ENCODE measurements around the gene CHN1. TPM values are rescaled to one million over a fixed set of nuclear protein-coding genes. Genes with fewer than 3 reads are reported as not detected.

CHN1 gene
- total RNA-seq, 1 experiment from 2014 or later, result 0.41 TPM

DNA sequence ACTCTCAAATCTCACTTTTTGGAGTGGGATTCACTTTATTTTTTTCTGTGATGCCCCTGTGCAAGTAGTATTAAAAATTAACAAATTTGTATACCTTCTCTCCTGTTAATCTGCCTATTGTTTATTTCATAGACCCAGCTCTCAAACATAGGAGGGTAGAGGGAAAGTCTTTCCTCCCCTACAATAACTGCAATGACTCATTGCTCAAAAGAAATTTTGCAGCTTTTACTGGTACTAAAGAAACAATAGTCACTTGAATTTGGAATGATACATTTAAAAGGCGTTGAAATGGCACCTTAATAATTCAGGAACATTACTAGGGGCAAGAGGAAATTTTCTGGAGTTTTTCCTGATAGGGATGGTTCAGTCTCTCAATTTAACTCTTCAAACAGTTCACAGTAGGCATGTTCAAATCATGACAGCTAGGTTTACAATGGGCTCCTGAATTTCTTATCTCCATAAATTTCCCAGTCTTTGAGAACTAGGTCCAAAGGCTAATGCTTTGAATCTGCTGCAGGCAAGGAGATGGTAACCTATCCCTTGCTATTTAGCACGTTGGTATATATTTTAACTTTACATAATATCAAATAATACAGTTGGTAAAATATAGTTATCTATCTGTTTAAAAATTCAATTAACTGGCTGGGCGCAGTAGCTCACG, 88.8 kb downstream of the CHN1 start:
- intact Hi-C loops (cut with micrococcal nuclease; ENCODE audit: unreplicated experiment), result no loop called here
- Histone ChIP-seq H3K4me1 (no peaks in the 10 kb centered on the region), H3K27me3 (replicated peaks; ENCODE audit: control insufficient read depth, insufficient read depth, low read length) (no peaks in the 10 kb centered on the region), H3K36me3 (ENCODE audit: control insufficient read depth, insufficient read depth, low read length) (no peaks in the 10 kb centered on the region), H3K4me3 (ENCODE audit: low read depth, low read length) (no peak overlapping the region), H3K9me3 (no peaks in the 10 kb centered on the region)
- DNase-seq, result no peak
- Mint-ChIP-seq H3K36me3 (ENCODE audit: insufficient read depth, unreplicated experiment) (no peaks in the 10 kb centered on the region), H3K4me1 (ENCODE audit: low read depth, unreplicated experiment) (no peaks in the 10 kb centered on the region), H3K4me3 (ENCODE audit: unreplicated experiment) (no peak overlapping the region), H3K27ac (ENCODE audit: unreplicated experiment) (no peak overlapping the region), H3K27me3 (ENCODE audit: insufficient read depth, unreplicated experiment) (peaks cover 10% of the 10 kb centered on the region), H3K9me3 (ENCODE audit: unreplicated experiment) (no peaks in the 10 kb centered on the region)
- ChIA-PET POLR2A (no interaction called here), CTCF (no interaction called here)
- BruUV-seq (replicated peaks), result no TSS peak
- no peak for TF ChIP-seq CTCF (IDR thresholded peaks at IDR 0.05; ENCODE audit: insufficient read depth in 1 of 2, low read depth in 1 of 2, low read length in 1 of 2, severe bottlenecking in 1 of 2, unreplicated experiment in 1 of 2)

DNA sequence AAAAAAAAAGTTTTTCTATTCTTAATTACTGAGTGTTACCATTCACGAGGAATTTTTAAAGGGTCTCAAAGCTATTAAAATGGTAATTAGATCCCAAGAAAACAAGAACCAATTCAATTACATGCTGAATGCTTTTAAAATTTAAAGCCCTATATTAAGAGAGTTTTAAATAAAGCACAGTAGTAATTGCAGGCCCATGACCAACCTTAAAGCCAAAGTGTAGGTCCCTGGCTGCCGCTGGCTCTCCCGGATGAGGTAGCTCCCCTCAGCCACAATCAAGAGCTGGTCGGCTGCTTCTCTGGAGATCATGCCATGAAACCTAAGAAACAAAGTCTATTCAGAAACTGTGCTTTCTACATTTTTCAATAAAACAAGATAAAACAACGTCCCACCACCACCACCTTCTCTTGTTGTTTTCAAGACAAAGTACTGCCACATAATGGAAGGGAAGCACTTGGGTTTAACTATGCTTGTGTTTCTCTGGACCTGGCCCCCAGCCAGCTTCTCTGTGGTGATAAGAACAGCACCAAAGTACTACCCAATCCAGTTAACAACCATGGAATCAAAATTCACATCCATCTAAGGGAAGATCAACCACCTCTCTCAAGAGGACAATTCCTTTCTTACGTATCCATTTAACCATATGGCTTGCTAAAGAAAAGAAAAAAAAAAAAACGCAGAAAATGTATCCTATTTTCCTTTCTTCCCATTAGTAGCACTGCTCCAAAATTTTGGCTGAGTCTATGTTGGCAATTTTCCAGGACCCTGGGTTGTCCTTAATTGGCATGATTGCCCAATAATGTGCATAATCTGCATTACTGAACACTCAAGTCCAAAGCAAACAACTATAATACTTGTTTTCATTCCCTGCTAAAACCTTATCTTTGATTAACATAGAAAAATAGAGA, 90.1 kb downstream of the CHN1 start:
- H3K4me3 Mint-ChIP-seq (ENCODE audit: unreplicated experiment), result no peak overlapping the region
- no peak for TF ChIP-seq CTCF (IDR thresholded peaks at IDR 0.05; ENCODE audit: insufficient read depth in 1 of 2, low read depth in 1 of 2, low read length in 1 of 2, severe bottlenecking in 1 of 2, unreplicated experiment in 1 of 2)
- Histone ChIP-seq H3K27me3 (replicated peaks; ENCODE audit: control insufficient read depth, insufficient read depth, low read length) (no peaks in the 10 kb centered on the region), H3K9me3 (no peaks in the 10 kb centered on the region), H3K4me1 (no peaks in the 10 kb centered on the region), H3K36me3 (ENCODE audit: control insufficient read depth, insufficient read depth, low read length) (no peaks in the 10 kb centered on the region), H3K4me3 (ENCODE audit: low read depth, low read length) (no peak overlapping the region)
- no peaks in the 10 kb centered on the region for H3K36me3 Mint-ChIP-seq (ENCODE audit: insufficient read depth, unreplicated experiment)
- DNase-seq, result no peak
- peaks cover 12% of the 10 kb centered on the region for H3K27me3 Mint-ChIP-seq (ENCODE audit: insufficient read depth, unreplicated experiment)
- BruUV-seq (replicated peaks), result no TSS peak
- H3K9me3 Mint-ChIP-seq (ENCODE audit: unreplicated experiment), result no peaks in the 10 kb centered on the region
- intact Hi-C loops (cut with micrococcal nuclease; ENCODE audit: unreplicated experiment), result no loop called here
- CTCF ChIA-PET, result interaction anchor here (0.7 kb wide), 1 partner anchor 1168 kb away, joined by 4 read pairs; no protein-coding TSS in a partner anchor
- POLR2A ChIA-PET, result interaction anchor here (0.6 kb wide), 1 partner anchor 57 kb away, joined by 6 read pairs; no protein-coding TSS in a partner anchor
- no peak overlapping the region for H3K27ac Mint-ChIP-seq (ENCODE audit: unreplicated experiment)
- no peaks in the 10 kb centered on the region for H3K4me1 Mint-ChIP-seq (ENCODE audit: low read depth, unreplicated experiment)

- H3K4me3 ChIP-seq (ENCODE audit: low read depth, low read length), result no peak overlapping the region
- H3K36me3 ChIP-seq (ENCODE audit: control insufficient read depth, insufficient read depth, low read length), result no peaks in the 10 kb centered on the region
- H3K36me3 Mint-ChIP-seq (ENCODE audit: insufficient read depth, unreplicated experiment), result no peaks in the 10 kb centered on the region
- ChIA-PET POLR2A (no interaction called here), CTCF (no interaction called here)
- peaks cover 22% of the 10 kb centered on the region for H3K27me3 Mint-ChIP-seq (ENCODE audit: insufficient read depth, unreplicated experiment)
- H3K27me3 ChIP-seq (replicated peaks; ENCODE audit: control insufficient read depth, insufficient read depth, low read length), result no peaks in the 10 kb centered on the region
- intact Hi-C loops (cut with micrococcal nuclease; ENCODE audit: unreplicated experiment), result no loop called here
- no peak for DNase-seq
- no peaks in the 10 kb centered on the region for H3K9me3 ChIP-seq
- no peaks in the 10 kb centered on the region for H3K4me1 Mint-ChIP-seq (ENCODE audit: low read depth, unreplicated experiment)
- H3K4me3 Mint-ChIP-seq (ENCODE audit: unreplicated experiment), result no peak overlapping the region
- TF ChIP-seq CTCF (IDR thresholded peaks at IDR 0.05; ENCODE audit: insufficient read depth in 1 of 2, low read depth in 1 of 2, low read length in 1 of 2, severe bottlenecking in 1 of 2, unreplicated experiment in 1 of 2), result no peak
- H3K9me3 Mint-ChIP-seq (ENCODE audit: unreplicated experiment), result no peaks in the 10 kb centered on the region
- BruUV-seq (replicated peaks), result no TSS peak
- no peaks in the 10 kb centered on the region for H3K4me1 ChIP-seq
- no peak overlapping the region for H3K27ac Mint-ChIP-seq (ENCODE audit: unreplicated experiment)
These were observed 96.9 kb downstream of the CHN1 start for GRCh38 chr2:174908284-174908683.
